Endothelial cell of umbilical vein (primary cell): ENCODE results near the gene GNG2.

Experiments
- EZH2 ChIP-seq: IDR thresholded peaks from 2 replicates; pipeline ENCODE4 v1.6.1; 2012; ENCODE audit warnings: borderline replicate concordance, low read depth, mild to moderate bottlenecking, moderate library complexity, low read length, inconsistent platforms; ENCODE audit not compliant: severe bottlenecking
- FOS ChIP-seq: IDR thresholded peaks from 2 replicates; pipeline ENCODE4 v1.6.1; 2011; ENCODE audit warnings: mild to moderate bottlenecking, low read length, moderate library complexity, borderline replicate concordance; ENCODE audit not compliant: insufficient read depth
- MYC ChIP-seq: IDR thresholded peaks from one replicate; pipeline ENCODE4 v1.6.1; 2011; ENCODE audit warnings: mild to moderate bottlenecking, low read depth, low read length
- POLR2A ChIP-seq: IDR thresholded peaks from 2 replicates; pipeline ENCODE4 v1.6.1; 2012; ENCODE audit warnings: low read depth, mild to moderate bottlenecking, control low read depth, low read length
- POLR2AphosphoS5 ChIP-seq: IDR thresholded peaks from 2 replicates; pipeline ENCODE4 v1.6.1; 2012; ENCODE audit warnings: low read depth, mild to moderate bottlenecking, control low read depth, low read length, moderate library complexity; ENCODE audit not compliant: insufficient read depth
- TF ChIP-seq, protein P1 (sequence below), 2 donors: IDR thresholded peaks; 1 replicate in 1 of 2; 2 replicates in 1 of 2; pipeline ENCODE4 v1.5.1; 2011; ENCODE audit warnings: low read length in 2 of 2, mild to moderate bottlenecking in 2 of 2, moderate library complexity in 2 of 2, control low read depth in 1 of 2, inconsistent platforms in 1 of 2, low read depth in 1 of 2; ENCODE audit not compliant: insufficient read depth in 1 of 2; ENCODE audit errors: extremely low read depth in 1 of 2
- TF ChIP-seq, protein P2 (sequence below): IDR thresholded peaks from 2 replicates; pipeline ENCODE4 v1.6.1; 2011; ENCODE audit not compliant: insufficient read depth, insufficient read length

DNA sequence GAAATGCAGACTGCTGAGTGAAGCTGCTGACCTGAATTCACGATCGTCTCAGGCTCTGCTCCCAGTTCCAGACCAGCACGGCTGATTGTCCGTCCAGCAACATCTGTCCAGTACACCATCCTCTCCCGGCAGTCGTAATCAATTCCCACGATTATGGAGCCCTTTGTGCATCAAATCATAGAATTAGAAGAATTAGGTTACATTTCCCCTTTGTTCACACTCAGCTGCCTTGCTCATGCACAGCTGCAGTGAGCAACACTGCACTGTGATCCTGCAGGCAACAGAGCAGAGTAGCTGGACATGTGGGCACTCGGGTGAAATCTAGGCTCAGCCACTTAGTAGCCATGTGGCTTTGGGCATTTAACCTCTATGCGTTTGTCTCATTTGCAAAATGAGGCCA lies 151.1 kb downstream of the GNG2 start:
- TF ChIP-seq EZH2 (no peak), POLR2A (no peak), POLR2AphosphoS5 (no peak), MYC (no peak), FOS (no peak)
- TF ChIP-seq, protein P1, sequence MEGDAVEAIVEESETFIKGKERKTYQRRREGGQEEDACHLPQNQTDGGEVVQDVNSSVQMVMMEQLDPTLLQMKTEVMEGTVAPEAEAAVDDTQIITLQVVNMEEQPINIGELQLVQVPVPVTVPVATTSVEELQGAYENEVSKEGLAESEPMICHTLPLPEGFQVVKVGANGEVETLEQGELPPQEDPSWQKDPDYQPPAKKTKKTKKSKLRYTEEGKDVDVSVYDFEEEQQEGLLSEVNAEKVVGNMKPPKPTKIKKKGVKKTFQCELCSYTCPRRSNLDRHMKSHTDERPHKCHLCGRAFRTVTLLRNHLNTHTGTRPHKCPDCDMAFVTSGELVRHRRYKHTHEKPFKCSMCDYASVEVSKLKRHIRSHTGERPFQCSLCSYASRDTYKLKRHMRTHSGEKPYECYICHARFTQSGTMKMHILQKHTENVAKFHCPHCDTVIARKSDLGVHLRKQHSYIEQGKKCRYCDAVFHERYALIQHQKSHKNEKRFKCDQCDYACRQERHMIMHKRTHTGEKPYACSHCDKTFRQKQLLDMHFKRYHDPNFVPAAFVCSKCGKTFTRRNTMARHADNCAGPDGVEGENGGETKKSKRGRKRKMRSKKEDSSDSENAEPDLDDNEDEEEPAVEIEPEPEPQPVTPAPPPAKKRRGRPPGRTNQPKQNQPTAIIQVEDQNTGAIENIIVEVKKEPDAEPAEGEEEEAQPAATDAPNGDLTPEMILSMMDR (IDR thresholded peaks at IDR 0.05; ENCODE audit: extremely low read depth in 1 of 2, insufficient read depth in 1 of 2, low read depth in 1 of 2, low read length in 2 of 2) = no peak
- TF ChIP-seq, protein P2, sequence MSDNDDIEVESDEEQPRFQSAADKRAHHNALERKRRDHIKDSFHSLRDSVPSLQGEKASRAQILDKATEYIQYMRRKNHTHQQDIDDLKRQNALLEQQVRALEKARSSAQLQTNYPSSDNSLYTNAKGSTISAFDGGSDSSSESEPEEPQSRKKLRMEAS = no peak
